ENCODE results near the gene ACE2. TPM values are rescaled to one million over a fixed set of nuclear protein-coding genes. Genes with fewer than 3 reads are reported as not detected.

ACE2 gene
- total RNA-seq, 2 experiments from 2014 or later = not detected

DNA sequence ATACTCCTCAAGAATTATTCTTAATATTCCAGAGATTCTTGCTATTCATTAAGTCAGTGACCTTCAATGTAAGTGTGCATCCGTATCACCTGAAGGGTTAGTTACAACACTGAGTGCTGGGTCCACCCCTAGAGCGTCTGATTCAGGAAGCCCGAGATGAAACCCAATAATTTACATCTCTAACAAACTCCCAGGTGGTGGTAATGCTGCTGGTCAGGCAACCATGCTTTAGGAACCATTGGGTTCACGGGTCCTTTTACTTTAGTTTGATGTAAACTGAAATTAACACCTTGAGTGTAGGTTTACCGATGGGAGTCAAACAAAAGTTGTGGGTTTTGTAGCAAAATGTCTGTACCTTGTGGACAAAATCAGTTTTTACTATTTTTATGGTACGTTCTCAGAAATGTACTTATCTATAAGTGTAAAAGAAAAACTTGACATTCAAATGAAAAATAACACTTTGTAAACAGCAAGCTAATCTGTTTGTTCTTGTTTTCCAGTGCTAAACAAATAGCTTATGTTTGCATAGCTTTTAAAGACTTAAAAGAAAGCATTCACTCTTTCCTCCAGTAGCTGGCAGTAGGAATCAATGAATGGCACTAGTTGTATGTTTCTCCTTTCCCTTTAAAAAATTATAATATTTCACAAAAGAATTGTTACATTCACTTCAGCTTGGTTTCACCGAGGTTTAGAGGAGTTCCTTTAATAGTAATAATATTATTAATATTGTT is 32.7 kb downstream of the ACE2 start:
- no peaks in the 10 kb centered on the region for H3K36me3 Mint-ChIP-seq (ENCODE audit: low read depth)
- peaks cover 4% of the 10 kb centered on the region for H3K27me3 Mint-ChIP-seq (ENCODE audit: low read depth)
- DNase-seq = no peak
- no peaks in the 10 kb centered on the region for H3K9me3 Mint-ChIP-seq (ENCODE audit: insufficient read depth)
- POLR2A ChIA-PET = no interaction called here
- no peak for ATAC-seq
- no peaks in the 10 kb centered on the region for H3K4me1 Mint-ChIP-seq (ENCODE audit: low read depth)
- CTCF ChIA-PET = interaction anchor here (0.7 to 1.0 kb wide), 2 partner anchors 58 to 77 kb away, joined by 3 read pairs; no protein-coding TSS in a partner anchor
- no peak overlapping the region for H3K27ac Mint-ChIP-seq
- H3K4me3 Mint-ChIP-seq = no peak overlapping the region

DNA sequence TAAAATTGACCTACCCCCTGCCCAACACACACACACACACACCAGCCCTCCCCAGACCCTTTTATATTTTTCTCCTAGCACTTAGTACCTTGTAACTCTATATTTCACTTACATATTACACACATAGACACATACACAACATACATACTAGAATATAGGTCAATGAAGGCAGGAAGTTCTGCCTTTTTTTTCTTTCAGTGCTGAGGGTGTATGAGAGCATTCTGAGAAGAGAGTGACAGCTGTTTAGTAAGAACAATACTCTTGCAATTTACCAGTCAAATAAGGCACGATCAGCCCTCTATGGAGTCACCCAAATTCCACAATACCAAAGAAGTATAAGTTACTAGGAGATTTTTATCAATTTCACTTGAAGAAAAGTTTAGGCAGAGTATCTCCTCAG is 33.5 kb downstream of the ACE2 start:
- Mint-ChIP-seq H3K27me3 (ENCODE audit: low read depth) (peaks cover 4% of the 10 kb centered on the region), H3K27ac (no peak overlapping the region), H3K4me3 (no peak overlapping the region), H3K9me3 (ENCODE audit: insufficient read depth) (no peaks in the 10 kb centered on the region), H3K4me1 (ENCODE audit: low read depth) (no peaks in the 10 kb centered on the region), H3K36me3 (ENCODE audit: low read depth) (no peaks in the 10 kb centered on the region)
- POLR2A ChIA-PET = no interaction called here
- ATAC-seq = no peak
- CTCF ChIA-PET = no interaction called here
- DNase-seq = no peak

DNA sequence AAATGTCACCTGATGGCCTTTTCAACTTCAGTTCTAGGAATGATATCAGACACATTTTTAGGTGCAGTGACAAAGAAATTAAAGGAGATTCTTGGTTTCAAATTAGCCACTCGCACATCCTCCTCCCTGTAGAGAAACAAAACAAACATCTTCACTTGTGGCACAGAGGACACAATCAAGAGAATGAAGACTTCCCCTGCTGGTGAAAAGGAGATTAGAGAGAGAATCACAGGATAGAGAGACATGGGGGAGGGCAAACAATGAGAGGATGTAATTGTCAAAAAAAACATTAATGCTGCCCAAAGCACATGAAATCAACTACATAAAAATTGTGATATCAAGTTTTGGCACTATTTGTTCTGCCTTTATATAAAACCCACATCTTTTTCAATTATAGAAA is 34.5 kb downstream of the ACE2 start:
- Mint-ChIP-seq H3K4me1 (ENCODE audit: low read depth) (no peaks in the 10 kb centered on the region), H3K4me3 (no peak overlapping the region), H3K36me3 (ENCODE audit: low read depth) (no peaks in the 10 kb centered on the region), H3K9me3 (ENCODE audit: insufficient read depth) (no peaks in the 10 kb centered on the region), H3K27me3 (ENCODE audit: low read depth) (peaks cover 4% of the 10 kb centered on the region), H3K27ac (no peak overlapping the region)
- ATAC-seq (no peak), DNase-seq (no peak)
- ChIA-PET POLR2A (no interaction called here), CTCF (no interaction called here)

- ATAC-seq (peak; percentile 55), DNase-seq (peak; percentile 35)
- no peak overlapping the region for H3K27ac Mint-ChIP-seq
- no peaks in the 10 kb centered on the region for H3K36me3 Mint-ChIP-seq (ENCODE audit: low read depth)
- H3K9me3 Mint-ChIP-seq (ENCODE audit: insufficient read depth) = no peaks in the 10 kb centered on the region
- H3K4me1 Mint-ChIP-seq (ENCODE audit: low read depth) = no peaks in the 10 kb centered on the region
- H3K4me3 Mint-ChIP-seq = no peak overlapping the region
- ChIA-PET POLR2A (interaction anchor here (0.7 kb wide), 1 partner anchor 223 kb away, joined by 5 read pairs; no protein-coding TSS in a partner anchor), CTCF (interaction anchor here (0.7 to 0.8 kb wide), 2 partner anchors 216 to 217 kb away, joined by 3 to 5 read pairs; no protein-coding TSS in a partner anchor)
- peaks cover 4% of the 10 kb centered on the region for H3K27me3 Mint-ChIP-seq (ENCODE audit: low read depth)
Measured at GRCh38 chrX:15564981-15565579, 35.7 kb downstream of the ACE2 start.

DNA sequence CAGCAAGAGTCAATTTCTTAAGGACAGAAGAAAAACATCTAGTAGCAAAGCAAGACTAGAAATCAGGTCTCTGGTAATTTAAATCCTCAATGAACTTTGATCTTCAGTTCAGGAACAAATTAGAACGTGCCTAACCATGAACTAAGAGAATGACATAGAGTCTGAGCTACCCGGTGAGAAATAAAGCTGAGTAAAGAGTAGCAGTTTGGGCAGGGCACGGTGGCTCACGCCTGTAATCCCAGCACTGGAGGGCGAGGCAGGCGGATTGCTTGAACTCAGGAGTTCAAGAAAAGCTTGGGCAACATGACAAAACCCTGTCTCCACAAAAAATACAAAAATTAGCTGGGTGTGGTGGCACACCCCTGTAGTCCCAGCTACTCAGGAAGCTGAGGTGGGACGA is 37.7 kb downstream of the ACE2 start:
- no peaks in the 10 kb centered on the region for H3K36me3 Mint-ChIP-seq (ENCODE audit: low read depth)
- H3K27ac Mint-ChIP-seq = no peak overlapping the region
- H3K4me3 Mint-ChIP-seq = no peak overlapping the region
- no peaks in the 10 kb centered on the region for H3K4me1 Mint-ChIP-seq (ENCODE audit: low read depth)
- ChIA-PET POLR2A (no interaction called here), CTCF (no interaction called here)
- H3K27me3 Mint-ChIP-seq (ENCODE audit: low read depth) = peaks cover 4% of the 10 kb centered on the region
- ATAC-seq (no peak), DNase-seq (no peak)
- H3K9me3 Mint-ChIP-seq (ENCODE audit: insufficient read depth) = no peaks in the 10 kb centered on the region

- H3K36me3 Mint-ChIP-seq (ENCODE audit: low read depth) = no peaks in the 10 kb centered on the region
- H3K27ac Mint-ChIP-seq = no peak overlapping the region
- H3K27me3 Mint-ChIP-seq (ENCODE audit: low read depth) = peaks cover 3% of the 10 kb centered on the region
- no peak for ATAC-seq
- no peak overlapping the region for H3K4me3 Mint-ChIP-seq
- H3K9me3 Mint-ChIP-seq (ENCODE audit: insufficient read depth) = no peaks in the 10 kb centered on the region
- POLR2A ChIA-PET = no interaction called here
- CTCF ChIA-PET = no interaction called here
- DNase-seq = no peak
- H3K4me1 Mint-ChIP-seq (ENCODE audit: low read depth) = no peaks in the 10 kb centered on the region
Measured at GRCh38 chrX:15560924-15561323, 39.8 kb downstream of the ACE2 start.

DNA sequence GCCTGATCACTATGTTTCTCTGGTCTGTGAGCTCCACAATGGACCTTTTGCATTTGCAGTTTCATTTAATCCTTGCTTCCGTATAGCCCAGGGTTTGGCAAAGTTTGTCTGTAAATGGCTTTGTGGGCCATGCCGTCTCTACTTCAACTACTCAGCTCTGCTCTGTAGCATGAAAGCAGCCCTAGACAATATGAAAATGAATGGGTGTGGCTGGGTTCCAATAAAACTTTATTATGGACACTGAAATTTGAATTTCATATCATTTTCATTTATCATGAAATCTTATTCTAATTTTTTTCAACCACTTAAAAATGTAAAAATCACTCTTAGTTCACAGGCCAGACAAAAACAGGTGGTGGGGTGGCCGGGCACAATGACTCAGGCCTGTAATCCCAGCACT is 41.5 kb downstream of the ACE2 start:
- ATAC-seq = no peak
- peaks cover 3% of the 10 kb centered on the region for H3K27me3 Mint-ChIP-seq (ENCODE audit: low read depth)
- CTCF ChIA-PET = no interaction called here
- no peak for DNase-seq
- no peaks in the 10 kb centered on the region for H3K4me1 Mint-ChIP-seq (ENCODE audit: low read depth)
- no peak overlapping the region for H3K4me3 Mint-ChIP-seq
- no peaks in the 10 kb centered on the region for H3K36me3 Mint-ChIP-seq (ENCODE audit: low read depth)
- POLR2A ChIA-PET = no interaction called here
- no peak overlapping the region for H3K27ac Mint-ChIP-seq
- H3K9me3 Mint-ChIP-seq (ENCODE audit: insufficient read depth) = no peaks in the 10 kb centered on the region

GRCh38 chrX:15549189-15550012 is 51.4 kb downstream of the ACE2 start:
- Mint-ChIP-seq H3K36me3 (ENCODE audit: low read depth) (no peaks in the 10 kb centered on the region), H3K4me1 (ENCODE audit: low read depth) (no peaks in the 10 kb centered on the region), H3K4me3 (no peak overlapping the region), H3K27ac (no peak overlapping the region), H3K9me3 (ENCODE audit: insufficient read depth) (no peaks in the 10 kb centered on the region), H3K27me3 (ENCODE audit: low read depth) (no peaks in the 10 kb centered on the region)
- CTCF ChIA-PET = no interaction called here
- DNase-seq (no peak), ATAC-seq (no peak)
- POLR2A ChIA-PET = no interaction called here

- Mint-ChIP-seq H3K27me3 (ENCODE audit: low read depth) (no peaks in the 10 kb centered on the region), H3K27ac (no peak overlapping the region), H3K4me3 (no peak overlapping the region), H3K4me1 (ENCODE audit: low read depth) (no peaks in the 10 kb centered on the region), H3K9me3 (ENCODE audit: insufficient read depth) (no peaks in the 10 kb centered on the region), H3K36me3 (ENCODE audit: low read depth) (no peaks in the 10 kb centered on the region)
- POLR2A ChIA-PET = no interaction called here
- ATAC-seq (no peak), DNase-seq (no peak)
- CTCF ChIA-PET = no interaction called here
Measured at GRCh38 chrX:15547356-15547755, 53.4 kb downstream of the ACE2 start.

GRCh38 chrX:15546745-15547144 is 54.0 kb downstream of the ACE2 start:
- ChIA-PET POLR2A (no interaction called here), CTCF (no interaction called here)
- no peak for ATAC-seq
- H3K27me3 Mint-ChIP-seq (ENCODE audit: low read depth) = no peaks in the 10 kb centered on the region
- H3K4me3 Mint-ChIP-seq = no peak overlapping the region
- no peak for DNase-seq
- no peaks in the 10 kb centered on the region for H3K36me3 Mint-ChIP-seq (ENCODE audit: low read depth)
- no peaks in the 10 kb centered on the region for H3K9me3 Mint-ChIP-seq (ENCODE audit: insufficient read depth)
- H3K27ac Mint-ChIP-seq = no peak overlapping the region
- H3K4me1 Mint-ChIP-seq (ENCODE audit: low read depth) = no peaks in the 10 kb centered on the region

DNA sequence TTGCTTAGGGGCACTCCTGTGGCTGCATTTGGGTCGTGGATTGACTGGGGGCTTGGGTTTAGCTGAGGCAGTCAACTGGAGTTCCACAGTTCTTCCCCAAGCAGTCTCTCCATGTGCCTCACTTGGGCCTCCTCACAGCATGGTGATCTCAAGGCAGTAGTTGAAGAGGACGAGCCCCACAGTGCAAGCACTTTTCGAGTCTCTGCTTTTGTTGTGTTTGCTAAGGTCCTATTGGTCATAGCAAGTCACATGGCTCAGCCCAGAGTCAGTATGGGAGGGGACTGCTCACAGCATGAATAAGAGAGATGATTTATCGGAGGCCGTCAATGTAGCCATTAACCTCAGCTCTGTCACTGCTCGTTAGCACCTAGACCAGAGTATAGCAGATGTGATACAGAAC is 70.4 kb downstream of the ACE2 start:
- no peak for ATAC-seq
- Mint-ChIP-seq H3K4me1 (ENCODE audit: low read depth) (no peaks in the 10 kb centered on the region), H3K27me3 (ENCODE audit: low read depth) (no peaks in the 10 kb centered on the region), H3K9me3 (ENCODE audit: insufficient read depth) (no peaks in the 10 kb centered on the region), H3K27ac (no peak overlapping the region), H3K36me3 (ENCODE audit: low read depth) (no peaks in the 10 kb centered on the region), H3K4me3 (no peak overlapping the region)
- no peak for DNase-seq
- CTCF ChIA-PET = no interaction called here
- POLR2A ChIA-PET = no interaction called here

GRCh38 chrX:15529165-15529564 is 71.6 kb downstream of the ACE2 start:
- DNase-seq = no peak
- POLR2A ChIA-PET = no interaction called here
- CTCF ChIA-PET = no interaction called here

More at GRCh38 chrX:15529165-15529564, 71.6 kb downstream of the ACE2 start:
- no peak for ATAC-seq
- no peak overlapping the region for H3K27ac Mint-ChIP-seq
- H3K27me3 Mint-ChIP-seq (ENCODE audit: low read depth) = no peaks in the 10 kb centered on the region
- no peaks in the 10 kb centered on the region for H3K4me1 Mint-ChIP-seq (ENCODE audit: low read depth)
- no peak overlapping the region for H3K4me3 Mint-ChIP-seq
- H3K36me3 Mint-ChIP-seq (ENCODE audit: low read depth) = no peaks in the 10 kb centered on the region
- H3K9me3 Mint-ChIP-seq (ENCODE audit: insufficient read depth) = no peaks in the 10 kb centered on the region
